Fibroblast of skin of right quadriceps (primary cell): ENCODE measurements around the gene SF3B4.

Experiments used
- DNase-seq: peaks from one replicate; pipeline ENCODE4 v3.0.0-alpha.2; 2013

The SF3B4 gene

GRCh38 chr1:149886396-149887195 is 41.0 kb downstream of the SF3B4 start:
- DNase-seq = peak; percentile 100

GRCh38 chr1:149886121-149886395 is 41.5 kb downstream of the SF3B4 start:
- DNase-seq = peak; percentile 25

GRCh38 chr1:149885339-149886120 is 42.1 kb downstream of the SF3B4 start:
- peak; percentile 88 for DNase-seq

GRCh38 chr1:149884433-149885338 is 42.9 kb downstream of the SF3B4 start:
- peak; percentile 43 for DNase-seq

- DNase-seq = no peak
Observed at GRCh38 chr1:149883598-149884247, 43.9 kb downstream of the SF3B4 start.

GRCh38 chr1:149881876-149882275 is 45.7 kb downstream of the SF3B4 start:
- DNase-seq = no peak

- DNase-seq = no peak
Observed at GRCh38 chr1:149879556-149879955, 48.0 kb downstream of the SF3B4 start.

GRCh38 chr1:149877211-149877946 is 50.2 kb downstream of the SF3B4 start:
- DNase-seq = no peak
